RWPE2 (cell line): ENCODE results near the gene PSAT1.

Experiments used
- ATAC-seq: fragments of 200-7000 bp; cut with Tn5 transposase; 3 replicates; pipeline ENCODE4 v1.9.1; 2021; ENCODE audit warnings: low read depth
- DNase-seq: peaks from one replicate; pipeline ENCODE4 v3.0.0-alpha.2; 2020; ENCODE audit warnings: low spot score
- H3K27ac ChIP-seq: fragments of 450-650 bp; 2 replicates; pipeline ENCODE4 v1.5.1; 2017; ENCODE audit warnings: mild to moderate bottlenecking; ENCODE audit not compliant: poor library complexity, severe bottlenecking
- H3K27me3 ChIP-seq: fragments of 250-450 bp; sonication (Bioruptor Pico); 2 replicates; pipeline ENCODE4 v1.5.1; 2021; ENCODE audit warnings: mild to moderate bottlenecking, moderate library complexity; ENCODE audit not compliant: insufficient read depth, poor library complexity, severe bottlenecking
- H3K36me3 ChIP-seq: fragments of 250-450 bp; sonication (Bioruptor Pico); 2 replicates; pipeline ENCODE4 v1.5.1; 2020; ENCODE audit warnings: low read depth, mild to moderate bottlenecking, moderate library complexity
- H3K4me1 ChIP-seq: fragments of 250-450 bp; sonication (Bioruptor Pico); 2 replicates; pipeline ENCODE4 v1.5.1; 2021; ENCODE audit warnings: mild to moderate bottlenecking, moderate library complexity; ENCODE audit not compliant: insufficient read depth, poor library complexity, severe bottlenecking
- H3K4me3 ChIP-seq: fragments of 250-450 bp; sonication (Bioruptor Pico); 2 replicates; pipeline ENCODE4 v1.5.1; 2021; ENCODE audit warnings: mild to moderate bottlenecking, moderate library complexity; ENCODE audit not compliant: severe bottlenecking
- H3K9me3 ChIP-seq: fragments of 250-450 bp; sonication (Bioruptor Pico); 2 replicates; pipeline ENCODE4 v1.5.1; 2021; ENCODE audit warnings: mild to moderate bottlenecking, moderate library complexity; ENCODE audit not compliant: severe bottlenecking
- TF ChIP-seq, protein P1 (sequence below): fragments of 450-650 bp; IDR thresholded peaks from one replicate; pipeline ENCODE4 v1.5.1; 2017; ENCODE audit warnings: mild to moderate bottlenecking, moderate library complexity; ENCODE audit not compliant: poor library complexity, severe bottlenecking

PSAT1 gene

DNA sequence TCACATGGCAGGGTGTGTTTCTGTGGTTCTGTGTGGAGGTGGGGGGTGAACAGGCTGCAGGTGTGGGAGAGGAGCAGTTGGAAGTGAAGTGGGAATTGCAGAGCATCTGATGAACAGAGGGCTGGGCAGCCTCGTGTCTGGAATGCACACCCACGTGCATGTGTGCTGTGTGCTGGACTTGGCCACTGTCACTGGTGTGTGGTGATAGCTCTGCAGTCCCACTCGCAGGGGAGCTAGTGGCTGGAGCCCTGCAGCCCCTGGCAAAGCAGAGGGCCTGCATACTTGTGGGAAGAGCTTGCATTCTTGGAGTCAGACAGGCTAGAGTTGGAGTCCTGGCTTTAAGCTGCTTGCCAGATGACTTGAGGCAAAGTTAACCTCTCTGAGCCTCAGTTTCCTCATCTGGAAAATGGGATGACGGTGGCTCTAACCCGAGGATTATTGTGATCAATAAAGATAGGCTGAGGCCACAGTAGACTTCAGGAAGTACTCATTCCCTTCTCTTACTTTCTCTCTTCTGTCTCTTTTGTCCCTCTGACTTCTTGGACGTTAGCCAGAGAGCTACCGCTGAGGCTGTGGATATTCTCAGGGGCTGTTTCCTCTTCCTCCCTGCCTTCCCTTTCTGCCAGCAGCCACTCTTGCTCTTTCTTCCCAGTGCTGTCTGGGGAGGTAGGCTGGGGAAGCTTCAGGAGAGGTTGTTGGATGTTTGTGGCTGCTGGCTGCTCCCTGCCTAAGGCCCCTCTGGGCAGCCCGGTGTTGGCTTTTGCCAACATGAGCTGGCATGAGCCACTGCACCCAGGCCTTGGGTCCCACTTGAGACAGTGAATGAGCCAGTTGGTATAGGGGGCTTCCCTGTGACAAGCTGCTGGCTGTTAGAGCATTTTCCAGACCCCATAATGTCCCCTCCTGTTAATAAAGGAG is 18.3 kb downstream of the PSAT1 start:
- ATAC-seq (no peak), DNase-seq (no peak)
- H3K27ac ChIP-seq, result no peak overlapping the region
- H3K9me3 ChIP-seq, result no peaks in the 10 kb centered on the region
- peaks cover 95% of the 10 kb centered on the region for H3K36me3 ChIP-seq
- H3K4me1 ChIP-seq, result no peaks in the 10 kb centered on the region
- H3K4me3 ChIP-seq, result no peak overlapping the region
- TF ChIP-seq, protein P1, sequence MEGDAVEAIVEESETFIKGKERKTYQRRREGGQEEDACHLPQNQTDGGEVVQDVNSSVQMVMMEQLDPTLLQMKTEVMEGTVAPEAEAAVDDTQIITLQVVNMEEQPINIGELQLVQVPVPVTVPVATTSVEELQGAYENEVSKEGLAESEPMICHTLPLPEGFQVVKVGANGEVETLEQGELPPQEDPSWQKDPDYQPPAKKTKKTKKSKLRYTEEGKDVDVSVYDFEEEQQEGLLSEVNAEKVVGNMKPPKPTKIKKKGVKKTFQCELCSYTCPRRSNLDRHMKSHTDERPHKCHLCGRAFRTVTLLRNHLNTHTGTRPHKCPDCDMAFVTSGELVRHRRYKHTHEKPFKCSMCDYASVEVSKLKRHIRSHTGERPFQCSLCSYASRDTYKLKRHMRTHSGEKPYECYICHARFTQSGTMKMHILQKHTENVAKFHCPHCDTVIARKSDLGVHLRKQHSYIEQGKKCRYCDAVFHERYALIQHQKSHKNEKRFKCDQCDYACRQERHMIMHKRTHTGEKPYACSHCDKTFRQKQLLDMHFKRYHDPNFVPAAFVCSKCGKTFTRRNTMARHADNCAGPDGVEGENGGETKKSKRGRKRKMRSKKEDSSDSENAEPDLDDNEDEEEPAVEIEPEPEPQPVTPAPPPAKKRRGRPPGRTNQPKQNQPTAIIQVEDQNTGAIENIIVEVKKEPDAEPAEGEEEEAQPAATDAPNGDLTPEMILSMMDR, result no peak
- H3K27me3 ChIP-seq, result no peaks in the 10 kb centered on the region

DNA sequence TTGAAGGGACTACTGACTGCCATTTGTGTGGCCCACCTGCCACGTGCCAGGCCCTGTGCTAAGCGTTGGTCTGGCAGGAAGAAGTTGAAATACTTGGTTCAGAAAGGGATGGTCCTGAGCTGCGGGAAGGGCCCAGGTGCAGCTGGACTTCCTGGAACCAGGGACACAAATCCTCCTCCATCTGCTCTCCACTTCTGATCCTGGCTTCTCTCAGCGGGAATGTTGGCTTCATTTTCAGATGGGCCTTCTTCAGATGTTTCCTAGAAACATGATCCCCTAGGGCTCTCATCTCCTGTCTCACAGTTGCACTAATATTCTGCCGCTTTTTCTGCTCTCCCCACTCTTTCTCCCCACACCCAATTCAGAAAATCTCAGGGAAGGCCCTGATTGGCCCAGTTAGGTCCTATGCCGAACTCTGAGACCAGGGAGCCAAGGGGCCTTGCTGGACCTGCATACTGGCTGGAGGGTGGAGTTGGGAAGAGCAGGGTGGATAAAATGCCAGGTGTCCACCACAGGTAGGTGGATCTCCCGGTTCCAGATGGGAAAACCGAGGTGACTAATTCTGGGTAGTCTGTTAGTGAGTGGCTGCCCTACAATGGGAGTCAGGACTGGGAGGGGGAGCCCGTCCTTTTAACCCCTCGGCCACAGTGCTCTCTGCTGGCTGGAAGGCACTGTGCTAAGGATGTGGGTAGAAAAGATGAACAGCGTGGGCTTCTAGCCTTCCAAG is 19.4 kb downstream of the PSAT1 start:
- H3K27ac ChIP-seq, result no peak overlapping the region
- DNase-seq, result no peak
- TF ChIP-seq, protein P1, result no peak
- peaks cover 94% of the 10 kb centered on the region for H3K36me3 ChIP-seq
- no peak for ATAC-seq
- H3K27me3 ChIP-seq, result no peaks in the 10 kb centered on the region
- no peaks in the 10 kb centered on the region for H3K9me3 ChIP-seq
- no peak overlapping the region for H3K4me3 ChIP-seq
- no peaks in the 10 kb centered on the region for H3K4me1 ChIP-seq

DNA sequence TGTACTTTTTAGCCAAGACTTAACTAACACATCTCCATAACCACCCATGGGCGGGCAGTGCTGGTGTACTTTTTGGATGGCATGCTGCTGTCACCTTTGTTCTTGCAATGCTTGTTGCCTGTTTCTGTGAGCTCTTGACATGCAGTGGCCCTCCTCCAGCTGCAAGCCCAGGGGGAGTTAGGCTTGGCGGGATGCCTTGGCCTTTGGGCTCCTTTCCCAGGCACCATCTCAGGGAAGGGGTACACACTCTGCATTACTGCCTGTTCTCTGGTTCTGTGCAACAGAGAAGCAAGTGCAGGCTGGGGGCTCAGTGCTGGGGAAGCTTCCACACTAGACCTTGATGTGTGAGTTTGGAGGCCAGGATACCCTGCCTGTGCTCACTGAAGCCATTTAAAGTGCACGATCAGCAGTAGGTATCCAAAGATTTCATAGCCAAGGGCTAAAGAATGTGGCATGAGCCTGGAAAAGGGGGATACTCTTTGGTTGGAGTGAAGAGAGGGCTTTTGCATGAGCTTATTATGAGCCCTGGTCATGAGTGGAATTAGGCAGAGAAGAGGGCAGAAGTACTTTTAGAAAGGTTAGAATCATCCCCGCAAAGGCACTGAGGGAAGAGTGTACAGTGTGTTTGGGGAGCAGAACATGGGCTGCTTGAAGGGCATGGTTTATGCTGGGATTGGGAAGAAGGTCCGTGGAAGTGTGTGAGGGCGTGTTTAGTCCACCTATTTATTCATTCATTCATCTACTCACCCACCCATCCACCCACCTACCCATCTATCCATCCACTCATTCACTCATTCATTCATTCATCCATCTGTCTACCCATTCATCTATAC is 22.5 kb downstream of the PSAT1 start:
- H3K4me3 ChIP-seq, result no peak overlapping the region
- peaks cover 94% of the 10 kb centered on the region for H3K36me3 ChIP-seq
- TF ChIP-seq, protein P1, result no peak
- no peaks in the 10 kb centered on the region for H3K27me3 ChIP-seq
- no peak for ATAC-seq
- no peaks in the 10 kb centered on the region for H3K4me1 ChIP-seq
- no peak for DNase-seq
- no peaks in the 10 kb centered on the region for H3K9me3 ChIP-seq
- H3K27ac ChIP-seq, result no peak overlapping the region

DNA sequence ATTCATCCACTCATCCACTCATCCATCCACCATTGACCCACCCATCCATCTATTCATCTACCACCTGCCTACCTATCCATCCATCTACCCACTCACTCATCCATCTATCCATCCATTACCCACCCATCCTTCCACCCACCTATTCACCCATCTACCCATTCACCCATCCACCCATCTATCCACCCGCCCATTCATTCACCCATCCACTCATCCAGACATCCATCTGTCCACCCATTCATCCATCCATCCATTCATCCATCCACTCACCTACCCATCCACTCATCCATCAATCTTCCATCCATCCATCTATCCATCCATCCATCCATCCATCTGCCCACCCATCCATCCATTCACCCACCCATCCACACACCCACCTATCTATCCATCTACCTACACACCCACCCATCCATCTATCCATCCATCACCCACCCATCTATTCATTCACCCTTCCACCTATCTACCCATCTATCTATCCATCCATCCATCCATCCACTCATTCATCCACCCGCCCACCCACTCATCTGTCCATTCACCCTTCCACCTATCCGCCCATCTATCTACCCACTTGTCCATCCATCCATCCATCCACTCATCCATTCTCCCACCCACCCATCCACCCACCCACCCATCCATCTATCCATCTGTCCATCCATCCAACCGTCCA is 23.2 kb downstream of the PSAT1 start:
- Histone ChIP-seq H3K27ac (no peak overlapping the region), H3K4me1 (no peaks in the 10 kb centered on the region), H3K9me3 (no peaks in the 10 kb centered on the region), H3K36me3 (peaks cover 94% of the 10 kb centered on the region), H3K4me3 (no peak overlapping the region), H3K27me3 (no peaks in the 10 kb centered on the region)
- DNase-seq (no peak), ATAC-seq (no peak)
- TF ChIP-seq, protein P1, result no peak
